ENCODE data around the gene HMGB1. TPM values are rescaled to one million over a fixed set of nuclear protein-coding genes. Genes with fewer than 3 reads are reported as not detected.

Gene HMGB1
- total RNA-seq, 1 experiment from 2014 or later, result 567 TPM

- H3K79me2 ChIP-seq (ENCODE audit: low read length), result no peaks in the 10 kb centered on the region
- H3K9me2 ChIP-seq (replicated peaks; ENCODE audit: low read length), result no peaks in the 10 kb centered on the region
- H3K36me3 ChIP-seq (ENCODE audit: low read depth, low read length), result no peaks in the 10 kb centered on the region
- no peak overlapping the region for H3K9ac ChIP-seq (ENCODE audit: low read length)
- peak; percentile 54 for ATAC-seq
- no TSS peak for BruUV-seq (replicated peaks)
- no peak overlapping the region for H3K4me2 ChIP-seq (ENCODE audit: low read length)
- no peak overlapping the region for H3K27ac ChIP-seq (ENCODE audit: low read length)
- peak; percentile 73 for DNase-seq
- no peaks in the 10 kb centered on the region for H3K27me3 ChIP-seq (ENCODE audit: low read length)
- no peaks in the 10 kb centered on the region for H3K9me3 ChIP-seq (ENCODE audit: low read length)
- H4K20me1 ChIP-seq (ENCODE audit: low read length), result no peaks in the 10 kb centered on the region
- TF ChIP-seq CTCF (conservative IDR thresholded peaks at IDR 0.05; ENCODE audit: low read depth, low read length), result no peak
- no peak for TF ChIP-seq EZH2phosphoT487 (IDR thresholded peaks at IDR 0.05; ENCODE audit: borderline replicate concordance, low read length)
- no peak for TF ChIP-seq EZH2 (IDR thresholded peaks at IDR 0.05; ENCODE audit: low read length, unreplicated experiment)
- H3F3A ChIP-seq (ENCODE audit: low read length, unreplicated experiment), result no peaks in the 10 kb centered on the region
- H2AFZ ChIP-seq (ENCODE audit: low read length), result peak overlapping the region; percentile 7; the same call in 1 of the 2 replicates
- CTCF ChIA-PET, result no interaction called here
- no peak overlapping the region for H3K4me3 ChIP-seq (ENCODE audit: low read length)
- POLR2A ChIA-PET (ENCODE audit: unreplicated experiment), result no interaction called here
- intact Hi-C loops (cut with micrococcal nuclease), result no loop called here
- H3K4me1 ChIP-seq (ENCODE audit: insufficient read depth, low read length), result peaks cover 9% of the 10 kb centered on the region; the same call in 1 of the 2 replicates
Measured at GRCh38 chr13:30486230-30487074, 20.7 kb upstream of the HMGB1 start.

- no peak overlapping the region for H3K9ac ChIP-seq (ENCODE audit: low read length)
- TF ChIP-seq EZH2phosphoT487 (IDR thresholded peaks at IDR 0.05; ENCODE audit: borderline replicate concordance, low read length) (no peak), CTCF (conservative IDR thresholded peaks at IDR 0.05; ENCODE audit: low read depth, low read length) (no peak), EZH2 (IDR thresholded peaks at IDR 0.05; ENCODE audit: low read length, unreplicated experiment) (no peak)
- peaks cover 5% of the 10 kb centered on the region; the same call in 1 of the 2 replicates for H3K4me1 ChIP-seq (ENCODE audit: insufficient read depth, low read length)
- H3K27ac ChIP-seq (ENCODE audit: low read length), result no peak overlapping the region
- no peak for ATAC-seq
- H3K4me2 ChIP-seq (ENCODE audit: low read length), result no peak overlapping the region
- no TSS peak for BruUV-seq (replicated peaks)
- H3K9me3 ChIP-seq (ENCODE audit: low read length), result no peaks in the 10 kb centered on the region
- DNase-seq, result no peak
- no peaks in the 10 kb centered on the region for H3F3A ChIP-seq (ENCODE audit: low read length, unreplicated experiment)
- H3K36me3 ChIP-seq (ENCODE audit: low read depth, low read length), result no peaks in the 10 kb centered on the region
- ChIA-PET POLR2A (ENCODE audit: unreplicated experiment) (no interaction called here), CTCF (no interaction called here)
- intact Hi-C loops (cut with micrococcal nuclease), result no loop called here
- H3K9me2 ChIP-seq (replicated peaks; ENCODE audit: low read length), result no peaks in the 10 kb centered on the region
- H3K79me2 ChIP-seq (ENCODE audit: low read length), result no peaks in the 10 kb centered on the region
- no peak overlapping the region for H3K4me3 ChIP-seq (ENCODE audit: low read length)
- H3K27me3 ChIP-seq (ENCODE audit: low read length), result no peaks in the 10 kb centered on the region
- H4K20me1 ChIP-seq (ENCODE audit: low read length), result no peaks in the 10 kb centered on the region
- H2AFZ ChIP-seq (ENCODE audit: low read length), result no peak overlapping the region
Measured at GRCh38 chr13:30481241-30481760, 15.6 kb upstream of the HMGB1 start.
